Activated CD4-positive, alpha-beta T cell treated with anti-CD3 and anti-CD28 coated beads, Interleukin-2, Interleukin-4, amounts not matched to agents 100 ng/mL and 50 ng/mL, durations not matched to agents 16 hours and 8 hours (primary cell): ENCODE results near the gene F12.

Experiments used
- DNase-seq: peaks from one replicate; pipeline ENCODE4 v3.0.0-alpha.2; 2020; ENCODE audit warnings: low spot score

The F12 gene

DNA sequence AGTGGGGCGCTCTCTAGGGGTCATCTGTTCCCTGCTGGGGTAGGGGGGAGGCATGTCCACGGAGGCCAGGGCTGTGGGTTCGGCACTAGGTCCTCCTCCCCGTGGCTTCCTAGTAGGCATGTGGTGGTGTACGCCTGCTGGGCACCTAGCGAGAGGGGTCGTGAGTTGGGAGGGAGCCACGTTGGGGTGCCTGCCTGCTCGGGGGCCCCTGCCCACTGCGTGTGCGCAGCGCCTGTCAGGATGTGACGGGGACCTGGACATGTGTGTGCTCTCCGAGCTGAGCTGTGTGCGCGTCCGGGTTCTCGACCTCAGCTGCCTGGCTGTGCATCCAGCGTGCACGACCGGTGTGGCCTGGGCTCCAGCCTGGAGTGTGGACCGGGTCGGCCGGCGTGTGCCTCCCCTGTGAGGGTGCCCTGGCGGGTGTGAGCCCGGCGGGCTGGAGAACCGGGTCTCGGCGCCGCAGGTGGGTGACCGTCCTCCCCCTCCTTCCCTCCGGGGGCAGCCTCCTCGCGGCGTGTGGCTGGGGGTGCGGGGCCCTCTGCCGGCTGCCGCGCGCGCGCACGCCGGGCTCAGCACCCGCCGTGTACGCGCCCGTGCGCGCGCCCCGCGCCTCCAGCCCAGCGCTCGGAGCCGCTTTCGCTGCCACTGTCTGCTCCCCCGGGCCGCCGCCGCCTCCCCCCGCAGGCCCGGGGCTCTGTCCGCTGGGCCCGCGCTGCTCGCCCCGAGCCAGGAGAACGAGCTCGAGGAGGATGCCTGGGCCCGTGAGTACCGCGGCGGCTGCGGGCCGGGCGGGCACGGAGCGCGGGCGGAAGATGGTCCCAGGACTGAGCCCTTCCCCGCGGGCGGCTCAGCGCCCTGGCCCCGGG, 37.1 kb upstream of the F12 start, which contains the start of gene PRR7:
Gene PRR7, plus strand, starts transcription at position 615 of the 866 bp plus-strand sequence. CDS start 8,254 bp downstream, outside the sequence.
- DNase-seq, result peak; percentile 61

DNA sequence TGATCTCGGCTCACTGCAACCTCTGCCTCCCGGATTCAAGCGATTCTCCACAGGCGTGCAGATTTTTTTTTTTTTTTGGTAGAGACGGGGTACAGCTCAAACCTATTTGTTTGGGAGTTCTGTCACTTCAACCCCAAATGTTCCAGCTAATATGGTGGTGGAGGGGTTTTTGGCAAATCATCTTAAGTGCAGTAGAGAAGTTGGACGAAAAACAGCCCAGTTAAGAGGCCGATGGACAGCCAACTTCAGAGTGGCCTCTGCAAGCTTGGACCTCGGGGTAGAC, 36.5 kb upstream of the F12 start:
- DNase-seq, result no peak

DNA sequence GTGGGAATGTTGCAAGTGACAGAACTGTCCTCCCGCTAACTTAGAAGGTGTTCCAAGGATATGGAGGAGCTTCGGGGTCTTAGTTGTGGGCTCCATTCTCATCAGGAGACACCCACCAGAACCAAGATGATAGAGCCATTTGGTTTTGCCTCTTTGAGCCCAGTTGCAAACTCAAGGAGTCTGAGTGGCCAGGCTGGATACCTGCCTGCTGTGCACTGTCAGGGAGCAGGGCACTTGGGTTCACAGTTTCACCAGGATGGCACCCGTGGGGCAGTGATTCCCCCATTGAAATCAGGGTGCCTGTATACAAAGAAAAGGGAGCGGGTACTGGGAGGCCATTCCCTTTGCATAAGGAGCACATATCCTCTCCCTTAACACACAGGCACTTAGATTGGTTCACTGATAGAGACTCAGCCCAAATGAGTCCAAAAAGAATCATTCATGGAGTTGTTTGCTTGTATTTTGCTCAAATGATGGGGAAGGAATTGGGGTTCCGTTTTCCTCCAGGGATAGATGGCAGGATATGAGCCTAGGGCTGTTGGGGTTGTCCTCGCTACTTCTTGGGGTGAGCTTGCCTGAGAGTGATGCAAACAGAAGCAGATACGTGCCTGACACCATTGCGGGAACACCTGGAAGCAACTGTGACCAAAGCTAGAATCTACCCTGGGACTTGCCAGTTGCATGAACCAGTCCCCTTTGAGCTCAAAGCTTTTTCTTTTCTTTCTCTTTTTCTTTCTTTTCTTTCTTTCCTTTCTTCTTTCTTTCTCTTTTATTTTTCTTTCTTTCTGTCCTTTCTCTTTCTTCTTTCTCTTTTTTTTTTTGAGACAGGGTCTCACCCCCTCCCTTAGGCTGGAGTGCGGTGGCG, 35.9 kb upstream of the F12 start:
- no peak for DNase-seq

DNA sequence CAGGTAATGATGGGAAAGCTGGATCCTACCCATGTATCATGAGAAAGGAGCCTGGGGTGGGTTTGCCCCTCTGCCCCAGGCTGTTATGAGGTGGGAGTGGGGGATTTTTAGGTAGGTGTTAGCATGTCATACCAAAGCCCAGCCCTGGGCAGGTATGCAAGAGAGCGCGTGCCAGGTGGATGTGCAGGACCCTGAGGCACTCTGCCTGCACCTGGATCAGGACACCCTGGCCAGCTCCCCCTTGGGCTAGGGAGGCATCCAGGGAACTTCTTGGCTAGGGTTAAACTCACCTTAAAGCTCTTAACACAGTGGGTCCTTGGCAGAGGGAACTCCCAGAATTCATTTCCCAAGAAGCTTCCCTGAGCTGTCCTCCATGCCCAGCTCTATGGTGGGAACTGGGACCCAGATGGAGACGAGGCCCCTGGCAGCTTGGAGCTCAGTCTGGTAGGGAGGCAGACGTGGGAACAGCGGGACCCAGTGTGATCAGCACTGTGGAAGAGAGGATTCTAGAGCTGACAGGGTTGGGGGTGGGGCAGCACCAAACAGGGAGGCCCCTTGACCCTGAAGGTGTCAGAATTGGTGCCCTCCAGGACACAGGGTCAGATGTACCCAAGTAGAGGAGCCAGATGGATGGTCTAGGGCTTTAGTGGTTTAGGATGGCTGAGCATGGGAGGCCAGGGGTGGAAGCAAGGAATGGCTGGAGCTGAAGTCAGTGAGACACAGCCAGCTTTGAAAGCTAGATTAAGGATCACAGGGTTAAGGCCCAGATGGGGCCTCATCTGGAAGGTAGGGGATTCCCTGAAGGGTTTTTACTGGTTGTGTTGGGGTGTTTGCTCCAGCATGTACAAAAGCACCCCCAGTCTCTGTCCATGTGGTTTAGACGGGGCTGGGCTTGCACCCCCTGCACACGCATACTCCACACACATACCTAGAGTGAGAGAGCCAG, 35.0 kb upstream of the F12 start:
- DNase-seq, result no peak

DNA sequence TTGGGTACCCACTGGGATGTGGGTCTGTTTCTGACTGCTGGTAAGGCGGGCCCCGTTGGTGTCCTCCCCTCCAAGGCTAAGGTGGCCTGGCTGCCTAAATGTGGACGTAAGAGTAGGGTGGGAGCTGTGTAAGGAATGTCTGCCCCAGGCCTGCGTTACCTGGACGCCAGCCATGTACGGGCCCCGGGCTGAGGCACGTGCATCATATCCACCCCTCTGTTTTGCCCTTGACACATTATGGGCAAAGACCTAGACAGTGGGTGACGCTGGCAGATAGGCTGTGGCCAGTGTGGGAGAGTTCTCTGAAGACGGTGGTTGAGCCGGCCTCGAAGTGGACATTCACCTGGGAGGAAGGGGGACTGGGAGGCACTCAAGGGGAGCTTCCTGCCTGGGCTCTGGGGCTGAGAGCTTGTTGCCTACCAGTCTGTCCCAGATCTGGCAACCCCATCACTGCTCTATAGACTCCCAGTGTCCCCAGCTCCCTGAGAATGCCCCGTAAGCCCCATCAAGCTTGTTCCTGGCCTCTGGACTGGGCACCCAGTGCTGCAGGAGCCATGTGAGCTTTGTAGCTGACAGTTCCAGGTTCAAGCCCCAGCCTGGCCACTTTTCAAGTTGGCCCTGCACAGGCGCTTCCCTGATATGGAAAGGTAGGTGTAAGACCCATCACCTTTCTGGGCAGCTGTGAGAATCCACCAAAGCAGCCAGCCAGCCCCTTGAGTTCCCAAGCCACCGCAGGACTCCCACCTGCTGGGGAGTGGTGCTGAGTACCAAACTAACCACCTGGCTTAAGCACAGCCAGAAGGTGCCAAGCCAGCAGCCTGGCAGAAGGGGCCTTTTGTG, 34.0 kb upstream of the F12 start:
- no peak for DNase-seq

DNA sequence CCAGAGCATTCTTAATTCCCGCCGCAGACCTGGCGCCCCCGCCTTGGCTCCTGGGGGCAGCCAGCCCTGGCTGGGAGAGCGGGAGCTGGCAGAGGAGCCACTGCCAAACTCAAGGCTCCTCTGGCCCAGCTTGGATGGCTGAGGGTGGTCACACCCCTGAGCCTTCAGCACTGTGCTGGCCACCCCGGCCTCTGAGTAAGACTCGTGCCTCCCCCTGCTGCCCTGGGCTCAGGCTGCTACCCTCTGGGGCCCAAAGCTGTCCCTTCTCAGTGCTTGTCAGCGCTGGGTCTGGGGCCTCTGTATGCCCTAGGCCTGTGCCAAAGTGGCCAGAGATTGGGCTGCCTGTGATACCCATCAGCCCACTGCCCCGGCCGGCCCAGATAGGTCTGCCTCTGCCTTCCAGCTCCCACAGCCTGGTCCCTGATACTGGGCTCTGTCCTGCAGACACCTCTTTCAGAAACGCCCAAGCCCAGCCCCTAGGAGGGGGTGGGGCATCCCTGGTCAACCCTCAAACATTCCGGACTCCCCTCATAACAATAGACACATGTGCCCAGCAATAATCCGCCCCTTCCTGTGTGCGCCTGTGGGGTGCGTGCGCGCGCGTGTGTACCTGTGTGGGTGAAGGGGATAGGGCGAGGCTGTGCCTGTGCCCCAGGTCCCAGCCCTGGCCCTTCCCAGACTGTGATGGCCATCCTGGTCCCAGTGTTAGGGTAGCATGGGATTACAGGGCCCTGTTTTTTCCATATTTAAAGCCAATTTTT, 32.9 kb upstream of the F12 start:
- DNase-seq, result no peak

DNA sequence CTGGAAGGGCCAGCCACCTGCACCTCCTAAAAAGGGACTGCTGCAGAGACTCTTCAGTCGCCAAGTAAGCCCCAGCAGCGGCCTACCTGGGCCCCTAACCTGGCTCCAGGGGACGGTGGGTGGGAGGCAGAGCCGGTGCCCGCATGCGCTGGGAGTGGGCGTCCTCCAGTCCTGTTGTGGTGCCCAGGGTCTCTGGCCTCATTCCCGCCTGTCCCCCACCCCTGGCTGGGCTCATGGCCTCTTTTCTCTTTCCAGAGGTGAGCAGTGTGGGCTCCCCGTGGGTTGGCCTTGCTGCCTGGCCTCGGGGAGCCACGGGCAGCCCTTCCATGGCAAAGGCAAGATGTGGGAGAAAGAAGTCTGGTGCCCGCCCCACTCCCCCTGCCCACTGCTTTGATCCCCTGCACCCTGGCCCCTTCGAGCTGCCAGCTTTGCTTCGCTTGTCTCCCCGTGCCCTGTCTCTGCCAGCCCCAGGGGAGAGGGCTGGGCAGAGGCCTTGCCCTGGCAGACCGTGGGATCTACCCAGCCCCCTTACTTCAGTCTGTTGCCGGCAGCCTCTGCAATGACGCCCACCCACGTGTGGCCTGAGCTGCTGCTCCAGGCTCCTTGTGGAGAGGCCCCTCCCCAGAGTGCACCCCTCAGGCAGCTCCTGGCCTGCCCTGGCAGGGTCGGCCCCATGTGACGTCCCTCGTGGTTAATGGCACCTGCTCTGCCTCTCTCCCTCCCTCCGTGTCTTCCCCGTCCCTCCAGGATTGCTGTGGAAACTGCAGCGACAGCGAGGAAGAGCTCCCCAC, 31.8 kb upstream of the F12 start:
- no peak for DNase-seq

DNA sequence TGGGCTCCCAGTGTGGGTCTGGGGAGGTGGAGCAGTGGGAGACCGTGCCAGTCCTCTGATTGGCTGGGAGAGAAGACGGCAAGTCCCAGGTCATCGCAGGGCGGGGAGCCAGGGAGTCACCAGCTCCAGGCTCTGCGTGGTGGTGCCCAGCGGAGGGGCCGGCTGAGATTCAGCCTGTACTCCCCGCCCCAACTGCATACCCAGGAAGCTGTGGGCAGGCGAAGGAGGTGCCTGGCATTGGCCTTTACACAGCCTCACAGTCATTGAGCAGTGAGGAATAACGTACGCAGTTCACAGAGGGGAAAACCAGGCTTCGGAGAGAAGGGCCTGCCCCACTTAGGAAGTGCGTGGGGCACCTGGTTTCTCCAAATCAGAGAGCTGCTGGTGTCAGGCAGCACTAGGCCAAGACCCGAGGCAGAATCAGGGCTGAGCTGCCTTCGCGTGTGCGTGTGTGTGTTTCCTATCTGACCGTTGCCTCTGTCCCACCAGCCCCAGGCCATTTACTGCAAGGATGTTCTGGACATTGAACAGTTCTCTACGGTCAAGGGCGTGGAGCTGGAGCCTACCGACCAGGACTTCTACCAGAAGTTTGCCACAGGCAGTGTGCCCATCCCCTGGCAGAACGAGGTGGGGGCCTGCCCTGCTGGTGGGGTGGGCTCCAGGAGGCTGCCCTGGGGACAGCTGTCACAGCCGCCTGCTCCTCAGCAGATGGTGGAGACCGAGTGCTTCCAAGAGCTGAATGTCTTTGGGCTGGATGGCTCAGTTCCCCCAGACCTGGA, 31.0 kb upstream of the F12 start:
- no peak for DNase-seq

DNA sequence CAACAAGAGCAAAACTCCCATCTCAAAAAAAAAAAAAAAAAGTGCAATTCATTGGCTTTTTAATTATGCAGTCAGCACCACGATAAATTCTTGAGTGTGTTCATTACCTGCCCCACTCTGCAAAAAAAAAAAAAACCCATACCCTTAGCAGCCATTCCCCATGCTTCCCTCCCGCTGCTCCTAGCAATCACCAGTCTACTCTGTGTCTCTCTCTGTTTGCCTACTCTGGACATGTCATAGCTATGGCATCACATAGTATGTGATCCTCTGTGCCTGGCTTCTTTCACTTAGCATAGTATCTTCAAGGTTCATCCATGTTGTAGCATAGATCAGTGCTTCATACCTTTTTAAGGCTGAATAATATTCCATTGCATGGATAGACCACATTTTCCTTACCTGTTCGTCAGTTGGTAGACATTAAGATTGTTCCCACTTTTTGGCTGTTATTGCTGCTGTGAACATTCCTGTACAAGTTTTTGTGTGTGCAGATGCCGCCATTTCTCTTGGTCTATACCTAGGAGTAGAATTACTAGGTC, 30.2 kb upstream of the F12 start:
- DNase-seq, result no peak

DNA sequence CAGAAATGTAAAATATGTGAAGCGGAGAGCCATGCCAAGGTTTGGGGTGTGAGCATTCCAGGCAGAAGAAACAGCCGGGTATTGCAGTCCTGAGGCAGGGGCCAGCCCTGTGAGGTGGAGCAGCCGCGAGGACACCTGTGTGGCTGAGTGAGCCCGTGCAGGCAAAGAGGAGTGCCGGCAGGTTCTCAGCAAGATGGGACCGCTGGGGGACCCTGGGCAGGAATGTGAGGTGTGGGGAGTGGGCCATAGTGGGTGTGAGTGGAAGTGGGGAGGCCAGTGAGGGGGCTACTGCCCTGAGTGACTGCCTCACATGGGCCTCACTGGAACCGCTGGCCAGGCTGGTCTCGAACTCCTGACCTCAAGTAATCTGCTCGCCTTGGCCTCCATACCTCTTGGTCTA, 29.1 kb upstream of the F12 start:
- DNase-seq, result no peak

DNA sequence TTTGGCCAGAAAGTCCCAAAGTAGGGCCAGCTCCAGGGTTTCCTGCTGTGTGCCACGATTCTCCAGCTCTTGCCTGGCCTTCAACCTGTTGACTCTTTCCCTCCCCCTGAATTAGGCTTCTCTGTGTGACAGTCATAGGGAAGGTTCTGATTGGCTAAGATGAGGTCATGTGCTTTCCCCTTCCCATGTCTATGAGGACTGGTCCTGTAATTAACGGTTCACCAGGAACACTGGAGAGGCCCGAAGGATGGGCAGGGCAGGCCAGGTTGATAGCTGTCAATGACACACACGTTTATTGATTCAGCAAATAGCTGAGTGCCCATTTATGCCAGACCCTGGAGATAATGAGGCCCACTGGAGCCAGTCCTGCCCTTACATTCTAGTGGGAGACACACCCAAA, 28.3 kb upstream of the F12 start:
- no peak for DNase-seq

DNA sequence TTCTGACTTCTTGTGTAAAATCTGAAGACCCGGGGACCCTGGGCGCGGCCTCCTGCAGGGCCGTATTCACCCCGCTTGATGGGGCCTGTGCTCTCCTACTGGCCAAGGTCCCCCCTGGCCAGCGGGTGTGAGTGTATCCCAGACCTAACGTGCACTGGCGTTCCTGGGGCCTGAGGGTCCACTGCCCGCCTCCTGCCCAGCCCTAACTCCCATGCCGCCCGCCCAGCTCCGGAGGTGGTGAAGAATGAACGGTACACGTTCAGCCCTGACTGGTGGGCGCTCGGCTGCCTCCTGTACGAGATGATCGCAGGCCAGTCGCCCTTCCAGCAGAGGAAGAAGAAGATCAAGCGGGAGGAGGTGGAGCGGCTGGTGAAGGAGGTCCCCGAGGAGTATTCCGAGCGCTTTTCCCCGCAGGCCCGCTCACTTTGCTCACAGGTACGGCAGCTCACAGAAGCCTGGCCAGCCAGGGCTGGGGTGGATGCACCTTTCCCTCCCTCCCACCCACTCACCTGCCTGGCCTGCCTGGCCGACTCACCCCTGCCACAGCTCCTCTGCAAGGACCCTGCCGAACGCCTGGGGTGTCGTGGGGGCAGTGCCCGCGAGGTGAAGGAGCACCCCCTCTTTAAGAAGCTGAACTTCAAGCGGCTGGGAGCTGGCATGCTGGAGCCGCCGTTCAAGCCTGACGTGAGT, 26.6 kb upstream of the F12 start:
- DNase-seq, result no peak

DNA sequence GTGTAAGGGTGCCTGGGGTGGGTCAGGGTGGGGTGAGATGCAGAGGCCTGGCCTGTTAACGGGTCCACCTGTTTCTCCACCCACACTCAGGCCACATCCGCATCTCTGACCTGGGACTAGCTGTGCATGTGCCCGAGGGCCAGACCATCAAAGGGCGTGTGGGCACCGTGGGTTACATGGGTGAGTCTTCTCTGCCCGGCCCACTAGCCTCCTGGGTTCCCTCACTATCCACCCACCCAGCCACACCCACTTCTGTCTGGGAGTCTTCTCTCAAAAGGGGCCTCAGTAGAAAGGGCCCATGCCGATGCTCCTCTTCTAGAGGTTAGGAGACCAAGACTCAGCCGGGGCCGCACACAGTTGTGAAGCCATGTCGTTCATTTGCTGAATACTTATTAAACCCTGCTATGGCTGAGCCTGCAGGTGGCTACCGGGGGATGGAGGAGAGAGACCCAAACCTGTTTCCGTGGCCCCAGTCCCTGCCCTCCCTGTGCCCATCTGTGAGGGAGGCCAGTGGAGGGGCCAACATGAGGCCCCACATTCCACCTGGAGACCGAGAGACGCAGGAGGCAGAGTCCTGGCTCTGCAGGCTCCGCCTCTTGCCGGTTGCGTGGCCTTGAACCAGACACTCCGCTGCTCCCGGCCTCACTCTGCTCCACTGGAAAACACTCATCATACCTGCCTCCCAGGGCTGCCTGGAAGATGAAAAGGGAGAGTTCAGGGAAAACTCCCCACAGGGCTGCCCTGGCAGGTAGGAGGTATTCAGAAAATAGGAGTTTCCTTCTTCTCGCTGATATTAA, 25.8 kb upstream of the F12 start:
- no peak for DNase-seq

DNA sequence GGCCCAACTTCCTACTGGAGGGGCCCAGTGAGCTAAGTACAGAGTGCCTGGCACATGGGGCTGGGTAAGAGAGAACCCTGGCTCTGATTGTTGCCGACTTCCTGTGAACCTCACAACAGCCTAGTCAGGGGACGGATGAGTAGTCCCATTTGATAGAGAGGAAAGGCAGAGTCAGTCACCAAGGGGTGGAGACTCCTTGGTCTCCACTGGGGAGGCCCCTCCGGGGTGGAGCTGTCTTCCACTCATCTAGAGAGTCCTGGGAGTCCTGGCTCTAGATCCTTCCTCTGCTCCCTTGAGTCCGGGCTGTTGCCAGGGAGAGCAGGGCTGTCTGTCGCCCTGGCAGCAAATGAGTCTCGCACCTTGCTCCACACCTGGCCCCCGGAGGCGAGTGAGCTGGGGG, 25.1 kb upstream of the F12 start:
- peak; percentile 81 for DNase-seq

DNA sequence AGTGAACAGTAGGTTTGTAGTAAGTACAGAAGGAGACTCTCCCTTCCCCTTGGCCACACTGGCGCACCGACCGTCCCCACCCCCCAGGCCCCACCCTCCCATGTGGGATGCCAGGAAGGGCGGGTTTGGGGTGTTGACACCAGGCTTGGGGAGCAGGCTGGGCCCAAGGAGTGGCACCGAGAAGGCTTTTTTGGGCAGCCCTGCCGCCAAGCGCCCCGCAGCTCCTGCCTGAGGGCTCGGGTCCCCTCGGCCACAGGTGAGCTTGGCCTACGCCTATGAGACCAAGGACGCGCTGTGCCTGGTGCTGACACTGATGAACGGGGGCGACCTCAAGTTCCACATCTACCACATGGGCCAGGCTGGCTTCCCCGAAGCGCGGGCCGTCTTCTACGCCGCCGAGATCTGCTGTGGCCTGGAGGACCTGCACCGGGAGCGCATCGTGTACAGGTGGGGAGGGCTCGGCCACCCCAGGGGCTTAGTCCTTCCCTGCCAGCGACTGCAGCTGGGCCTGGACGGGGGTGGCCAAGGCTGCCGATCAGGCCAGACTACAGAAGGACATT, 24.4 kb upstream of the F12 start:
- no peak for DNase-seq

DNA sequence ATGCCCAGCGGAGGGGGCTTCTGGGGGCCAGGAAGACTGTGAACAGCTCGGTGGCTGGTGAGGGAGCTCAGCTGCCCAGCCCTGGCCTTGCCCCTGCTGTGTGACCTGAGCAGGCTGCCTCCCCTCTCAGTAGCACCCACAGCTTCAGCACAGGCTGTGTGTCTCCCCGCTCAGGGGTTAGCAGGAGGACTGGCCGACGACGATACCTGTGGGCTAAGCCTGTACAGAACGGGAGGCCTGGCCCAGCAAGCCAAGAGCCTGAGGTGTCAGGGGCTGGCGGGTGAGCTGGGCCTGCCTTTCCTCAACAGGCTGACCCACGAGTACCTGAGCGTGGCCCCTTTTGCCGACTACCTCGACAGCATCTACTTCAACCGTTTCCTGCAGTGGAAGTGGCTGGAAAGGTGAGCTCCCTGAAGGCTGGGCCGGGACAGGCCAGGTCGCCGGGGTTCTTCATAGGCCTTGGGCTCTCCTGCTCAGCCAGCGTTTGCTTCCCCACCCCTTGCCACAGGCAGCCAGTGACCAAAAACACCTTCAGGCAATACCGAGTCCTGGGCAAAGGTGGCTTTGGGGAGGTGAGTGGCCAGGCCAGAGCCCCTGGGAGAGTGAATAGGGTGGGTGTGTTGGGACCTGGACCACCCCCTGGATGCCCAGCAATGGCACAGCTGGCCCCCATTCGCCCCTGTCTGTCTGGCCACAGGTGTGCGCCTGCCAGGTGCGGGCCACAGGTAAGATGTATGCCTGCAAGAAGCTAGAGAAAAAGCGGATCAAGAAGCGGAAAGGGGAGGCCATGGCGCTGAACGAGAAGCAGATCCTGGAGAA, 23.7 kb upstream of the F12 start:
- no peak for DNase-seq
